ENCODE results near the gene TRIM40. TPM values are rescaled to one million over a fixed set of nuclear protein-coding genes. Genes with fewer than 3 reads are reported as not detected.

The TRIM40 gene
- total RNA-seq, 4 donors from 2014 or later: 10.9 to 13.7 (median 12.7) TPM; not detected in 1

DNA sequence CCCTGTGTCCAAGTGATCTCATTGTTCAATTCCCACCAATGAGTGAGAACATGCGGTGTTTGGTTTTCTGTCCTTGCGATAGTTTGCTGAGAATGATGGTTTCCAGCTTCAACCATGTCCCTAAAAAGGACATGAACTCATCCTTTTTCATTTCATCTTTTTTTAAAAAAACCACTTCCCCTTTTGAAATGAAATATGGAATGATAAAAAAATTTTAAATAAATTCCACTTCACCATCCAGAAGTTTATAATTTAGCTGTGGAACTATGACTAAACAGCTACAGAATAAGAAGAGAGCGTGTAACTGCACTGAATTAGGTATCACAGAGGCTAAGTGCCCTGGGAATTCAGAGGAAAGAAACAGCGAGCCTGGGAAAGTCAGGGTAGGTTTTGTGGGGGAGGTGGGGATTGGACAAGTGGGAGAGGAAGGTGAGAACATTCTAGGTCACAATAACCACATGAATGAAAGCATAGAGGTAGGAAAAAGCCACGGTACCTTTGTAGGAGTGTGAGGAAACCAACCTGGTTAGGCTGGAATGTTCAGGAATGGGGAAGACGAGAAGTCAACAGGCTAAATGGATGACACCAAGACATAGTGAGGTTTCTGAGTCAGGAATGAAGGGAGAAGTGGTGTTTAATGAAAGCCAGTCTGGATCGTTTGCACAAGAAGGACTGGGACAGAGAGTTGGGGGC, 14.1 kb downstream of the TRIM40 start:
- Histone ChIP-seq H3K27me3 (no peaks in the 10 kb centered on the region), H3K4me1 (peaks cover 0 to 14% (median 0%) of the 10 kb centered on the region in 4 donors), H3K4me3 (no peak overlapping the region), H3K9me3 (no peaks in the 10 kb centered on the region), H3K36me3 (peaks cover 0 to 8% (median 0%) of the 10 kb centered on the region in 3 donors), H3K27ac (no peak overlapping the region)
- DNase-seq: no peak
- TF ChIP-seq, protein P1, sequence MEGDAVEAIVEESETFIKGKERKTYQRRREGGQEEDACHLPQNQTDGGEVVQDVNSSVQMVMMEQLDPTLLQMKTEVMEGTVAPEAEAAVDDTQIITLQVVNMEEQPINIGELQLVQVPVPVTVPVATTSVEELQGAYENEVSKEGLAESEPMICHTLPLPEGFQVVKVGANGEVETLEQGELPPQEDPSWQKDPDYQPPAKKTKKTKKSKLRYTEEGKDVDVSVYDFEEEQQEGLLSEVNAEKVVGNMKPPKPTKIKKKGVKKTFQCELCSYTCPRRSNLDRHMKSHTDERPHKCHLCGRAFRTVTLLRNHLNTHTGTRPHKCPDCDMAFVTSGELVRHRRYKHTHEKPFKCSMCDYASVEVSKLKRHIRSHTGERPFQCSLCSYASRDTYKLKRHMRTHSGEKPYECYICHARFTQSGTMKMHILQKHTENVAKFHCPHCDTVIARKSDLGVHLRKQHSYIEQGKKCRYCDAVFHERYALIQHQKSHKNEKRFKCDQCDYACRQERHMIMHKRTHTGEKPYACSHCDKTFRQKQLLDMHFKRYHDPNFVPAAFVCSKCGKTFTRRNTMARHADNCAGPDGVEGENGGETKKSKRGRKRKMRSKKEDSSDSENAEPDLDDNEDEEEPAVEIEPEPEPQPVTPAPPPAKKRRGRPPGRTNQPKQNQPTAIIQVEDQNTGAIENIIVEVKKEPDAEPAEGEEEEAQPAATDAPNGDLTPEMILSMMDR (IDR thresholded peaks at IDR 0.05): no peak
- no peak for TF ChIP-seq POLR2A (IDR thresholded peaks at IDR 0.05)

GRCh38 chr6:30150671-30151395, 14.9 kb downstream of the TRIM40 start:
- Histone ChIP-seq H3K27ac (no peak overlapping the region), H3K9me3 (no peaks in the 10 kb centered on the region), H3K36me3 (peaks cover 0 to 8% (median 0%) of the 10 kb centered on the region in 3 donors), H3K4me3 (no peak overlapping the region), H3K4me1 (peaks cover 0 to 14% (median 3%) of the 10 kb centered on the region in 4 donors), H3K27me3 (no peaks in the 10 kb centered on the region)
- TF ChIP-seq, protein P1 (IDR thresholded peaks at IDR 0.05): no peak
- TF ChIP-seq POLR2A (IDR thresholded peaks at IDR 0.05): no peak
- DNase-seq: no peak

DNA sequence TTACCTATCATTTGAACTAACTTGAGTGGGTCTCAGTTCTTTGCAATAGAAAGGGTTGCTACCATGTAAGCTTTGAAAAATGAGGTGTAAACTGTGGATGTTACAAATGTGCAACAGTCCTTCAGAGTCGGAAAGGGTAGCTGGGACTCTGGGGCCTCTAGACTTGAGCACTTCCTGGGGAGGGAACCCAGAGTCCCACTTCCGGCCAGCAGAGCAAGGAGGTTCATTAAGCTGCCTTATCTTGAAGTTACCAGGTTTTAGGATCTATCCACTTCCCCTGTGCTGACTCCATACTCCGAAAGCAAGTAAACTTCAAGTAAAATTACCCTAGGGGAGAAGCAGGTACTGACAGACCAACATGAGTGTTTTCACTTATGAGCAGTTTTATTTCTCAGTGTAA, 15.6 kb downstream of the TRIM40 start:
- Histone ChIP-seq H3K27ac (no peak overlapping the region), H3K36me3 (peaks cover 0 to 8% (median 0%) of the 10 kb centered on the region in 3 donors), H3K4me3 (no peak overlapping the region), H3K27me3 (no peaks in the 10 kb centered on the region), H3K4me1 (peaks cover 0 to 15% (median 4%) of the 10 kb centered on the region in 4 donors), H3K9me3 (no peaks in the 10 kb centered on the region)
- DNase-seq: no peak
- no peak for TF ChIP-seq POLR2A (IDR thresholded peaks at IDR 0.05)
- TF ChIP-seq, protein P1 (IDR thresholded peaks at IDR 0.05): no peak

- peaks cover 0 to 20% (median 6%) of the 10 kb centered on the region in 4 donors for H3K4me1 ChIP-seq
- no peaks in the 10 kb centered on the region for H3K9me3 ChIP-seq
- TF ChIP-seq, protein P1 (IDR thresholded peaks at IDR 0.05): no peak
- no peak for TF ChIP-seq POLR2A (IDR thresholded peaks at IDR 0.05)
- peak overlapping the region in 1 of 4 donors; percentile 31 for H3K27ac ChIP-seq
- no peaks in the 10 kb centered on the region for H3K27me3 ChIP-seq
- peaks cover 0 to 2% (median 0%) of the 10 kb centered on the region in 3 donors for H3K36me3 ChIP-seq
- H3K4me3 ChIP-seq: no peak overlapping the region
- no peak for DNase-seq
These were observed 16.2 kb downstream of the TRIM40 start for GRCh38 chr6:30152016-30152673.

DNA sequence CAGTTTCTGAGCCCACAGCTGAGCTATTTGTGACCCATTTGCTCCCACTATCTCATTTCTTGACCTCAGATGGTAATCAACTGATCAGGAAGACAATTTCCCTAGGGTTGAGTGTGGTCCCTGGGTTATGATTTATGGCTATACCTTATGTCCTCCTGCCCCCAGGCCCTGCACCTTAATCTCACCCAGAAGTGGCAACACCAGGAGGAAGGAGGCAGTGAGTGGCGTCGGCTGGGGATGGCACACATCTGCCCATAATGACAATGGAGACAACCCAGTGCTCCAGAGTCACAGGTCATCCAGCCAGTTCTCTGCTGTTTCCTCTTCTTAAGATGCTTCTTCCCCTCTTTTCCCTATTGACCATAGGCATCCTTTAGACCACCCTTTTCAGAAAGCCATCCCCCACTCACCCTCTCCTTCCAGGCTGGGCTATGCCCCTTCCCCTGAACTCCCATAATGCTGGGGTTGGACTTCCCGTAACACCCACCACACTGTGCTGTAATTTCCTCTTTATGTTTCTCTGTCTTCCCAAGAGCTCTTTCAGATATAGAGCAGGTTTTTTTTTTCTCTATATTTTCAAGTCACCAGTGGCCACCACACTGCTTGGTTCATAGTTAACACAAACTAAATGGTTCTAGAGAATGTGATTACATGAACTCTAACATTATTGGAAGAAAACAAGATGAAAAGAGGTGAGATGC, 17.1 kb downstream of the TRIM40 start:
- Histone ChIP-seq H3K9me3 (no peaks in the 10 kb centered on the region), H3K27ac (peak overlapping the region in 2 of 4 donors; percentile 20 to 93), H3K36me3 (no peaks in the 10 kb centered on the region), H3K27me3 (no peaks in the 10 kb centered on the region), H3K4me1 (peaks cover 0 to 22% (median 6%) of the 10 kb centered on the region in 4 donors), H3K4me3 (no peak overlapping the region)
- TF ChIP-seq, protein P1 (IDR thresholded peaks at IDR 0.05): no peak
- TF ChIP-seq POLR2A (IDR thresholded peaks at IDR 0.05): no peak
- DNase-seq: no peak
